C4-2B (cell line): ENCODE data around the gene THAP8.

Experiments
- ZFX ChIP-seq: fragments of 450-650 bp; IDR thresholded peaks from 2 replicates; pipeline ENCODE4 v1.6.1; 2017
- TF ChIP-seq, protein P1 (sequence below): fragments of 450-650 bp; conservative IDR thresholded peaks from 2 replicates; pipeline ENCODE4 v1.5.1; 2017; ENCODE audit warnings: mild to moderate bottlenecking

DNA sequence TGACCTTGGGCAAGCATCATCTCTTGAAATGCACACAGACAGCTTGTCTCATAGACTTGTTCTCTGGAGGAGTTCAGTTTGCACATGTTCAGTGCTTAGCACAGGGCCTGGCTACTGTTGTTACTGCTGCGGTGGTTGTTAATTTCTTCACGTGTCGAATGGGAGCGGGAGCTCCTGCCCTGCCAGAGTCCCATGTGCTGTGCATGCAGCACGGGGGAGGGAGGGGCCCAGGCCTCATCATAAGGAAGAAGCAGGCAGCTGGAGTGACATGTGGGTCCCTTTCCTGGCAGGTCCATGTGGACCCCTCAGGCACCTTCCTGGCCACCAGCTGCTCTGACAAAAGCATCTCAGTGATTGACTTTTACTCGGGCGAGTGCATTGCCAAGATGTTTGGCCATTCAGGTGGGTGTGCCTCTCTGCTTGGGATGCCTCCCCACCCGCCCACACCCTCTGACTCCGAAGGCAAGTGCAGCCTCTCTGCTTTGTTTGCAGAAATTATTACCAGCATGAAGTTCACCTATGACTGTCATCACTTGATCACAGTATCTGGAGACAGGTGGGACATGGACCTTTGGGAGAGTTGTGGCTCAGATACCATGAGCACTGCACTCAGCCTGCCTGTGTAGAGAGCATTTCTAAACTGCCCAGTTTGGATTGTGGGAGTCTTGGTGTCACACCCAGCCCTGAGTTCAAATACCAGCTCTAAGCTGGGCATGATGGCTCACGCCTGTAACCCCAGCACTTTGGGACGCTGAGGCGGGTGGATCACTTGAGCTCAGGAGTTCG lies 37.0 kb upstream of the THAP8 start:
- TF ChIP-seq, protein P1, sequence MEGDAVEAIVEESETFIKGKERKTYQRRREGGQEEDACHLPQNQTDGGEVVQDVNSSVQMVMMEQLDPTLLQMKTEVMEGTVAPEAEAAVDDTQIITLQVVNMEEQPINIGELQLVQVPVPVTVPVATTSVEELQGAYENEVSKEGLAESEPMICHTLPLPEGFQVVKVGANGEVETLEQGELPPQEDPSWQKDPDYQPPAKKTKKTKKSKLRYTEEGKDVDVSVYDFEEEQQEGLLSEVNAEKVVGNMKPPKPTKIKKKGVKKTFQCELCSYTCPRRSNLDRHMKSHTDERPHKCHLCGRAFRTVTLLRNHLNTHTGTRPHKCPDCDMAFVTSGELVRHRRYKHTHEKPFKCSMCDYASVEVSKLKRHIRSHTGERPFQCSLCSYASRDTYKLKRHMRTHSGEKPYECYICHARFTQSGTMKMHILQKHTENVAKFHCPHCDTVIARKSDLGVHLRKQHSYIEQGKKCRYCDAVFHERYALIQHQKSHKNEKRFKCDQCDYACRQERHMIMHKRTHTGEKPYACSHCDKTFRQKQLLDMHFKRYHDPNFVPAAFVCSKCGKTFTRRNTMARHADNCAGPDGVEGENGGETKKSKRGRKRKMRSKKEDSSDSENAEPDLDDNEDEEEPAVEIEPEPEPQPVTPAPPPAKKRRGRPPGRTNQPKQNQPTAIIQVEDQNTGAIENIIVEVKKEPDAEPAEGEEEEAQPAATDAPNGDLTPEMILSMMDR, result no peak
- TF ChIP-seq ZFX, result no peak
